Suppressor macrophage treated with lipopolysaccharide for 1 hour (primary cell): ENCODE measurements around the gene TNKS1BP1.
"Not testable (repeated sequence)": the region's sequence is repeated elsewhere in the genome, so short reads cannot be mapped to it uniquely, and the experiment has no call there.

Source experiments
- DNase-seq, 3 donors: peaks; one replicate each; pipeline ENCODE4 v3.0.0-alpha.2; 2020 to 2022

The TNKS1BP1 gene

GRCh38 chr11:57310630-57311086 is 14.1 kb downstream of the TNKS1BP1 start:
- DNase-seq = peak in 1 of 3 donors; percentile 24

- DNase-seq = no peak
These were observed 14.7 kb downstream of the TNKS1BP1 start for GRCh38 chr11:57310091-57310490.

GRCh38 chr11:57309106-57310059 is 15.4 kb downstream of the TNKS1BP1 start:
- no peak for DNase-seq

GRCh38 chr11:57308426-57309060 is 16.2 kb downstream of the TNKS1BP1 start:
- no peak for DNase-seq

- DNase-seq = no peak
These were observed 17.0 kb downstream of the TNKS1BP1 start for GRCh38 chr11:57307666-57308270.

GRCh38 chr11:57306940-57307565 is 17.7 kb downstream of the TNKS1BP1 start:
- peak; percentile 56 to 68 (median 61) for DNase-seq

GRCh38 chr11:57306161-57306876 is 18.4 kb downstream of the TNKS1BP1 start:
- DNase-seq = peak in 2 of 3 donors; percentile 30 to 36

- DNase-seq = no peak
These were observed 19.2 kb downstream of the TNKS1BP1 start for GRCh38 chr11:57305523-57305922.

GRCh38 chr11:57303990-57304579 is 20.7 kb downstream of the TNKS1BP1 start:
- DNase-seq = no peak

GRCh38 chr11:57303280-57303989 is 21.3 kb downstream of the TNKS1BP1 start:
- no peak for DNase-seq

- no peak for DNase-seq
These were observed 22.3 kb downstream of the TNKS1BP1 start for GRCh38 chr11:57302489-57302888.

- no peak for DNase-seq
These were observed 22.9 kb downstream of the TNKS1BP1 start for GRCh38 chr11:57301711-57302423.

GRCh38 chr11:57300785-57301184 is 24.0 kb downstream of the TNKS1BP1 start:
- no peak for DNase-seq

- no peak for DNase-seq
These were observed 25.5 kb downstream of the TNKS1BP1 start for GRCh38 chr11:57299150-57299737.

GRCh38 chr11:57297221-57297620 is 27.5 kb downstream of the TNKS1BP1 start:
- no peak for DNase-seq

- not testable (repeated sequence) for DNase-seq
These were observed 28.5 kb downstream of the TNKS1BP1 start for GRCh38 chr11:57296205-57296604.

GRCh38 chr11:57294225-57295131 is 30.3 kb downstream of the TNKS1BP1 start:
- no peak for DNase-seq

- DNase-seq = peak in 1 of 3 donors; percentile 21
These were observed 34.5 kb downstream of the TNKS1BP1 start for GRCh38 chr11:57290288-57290687.
